HG03432 (cell line): ENCODE results near the gene NOP16.
A peak's percentile ranks its signal among the peaks of the same experiment; 100 is the strongest.
"Not testable (repeated sequence)": the region's sequence is repeated elsewhere in the genome, so short reads cannot be mapped to it uniquely, and the experiment has no call there.

Experiments
- ATAC-seq: cut with Tn5 transposase; IDR thresholded peaks from one replicate; pipeline ENCODE4 v1.9.1; 2021; ENCODE audit warnings: mild to moderate bottlenecking, moderate library complexity; ENCODE audit not compliant: unreplicated experiment

Gene NOP16

DNA sequence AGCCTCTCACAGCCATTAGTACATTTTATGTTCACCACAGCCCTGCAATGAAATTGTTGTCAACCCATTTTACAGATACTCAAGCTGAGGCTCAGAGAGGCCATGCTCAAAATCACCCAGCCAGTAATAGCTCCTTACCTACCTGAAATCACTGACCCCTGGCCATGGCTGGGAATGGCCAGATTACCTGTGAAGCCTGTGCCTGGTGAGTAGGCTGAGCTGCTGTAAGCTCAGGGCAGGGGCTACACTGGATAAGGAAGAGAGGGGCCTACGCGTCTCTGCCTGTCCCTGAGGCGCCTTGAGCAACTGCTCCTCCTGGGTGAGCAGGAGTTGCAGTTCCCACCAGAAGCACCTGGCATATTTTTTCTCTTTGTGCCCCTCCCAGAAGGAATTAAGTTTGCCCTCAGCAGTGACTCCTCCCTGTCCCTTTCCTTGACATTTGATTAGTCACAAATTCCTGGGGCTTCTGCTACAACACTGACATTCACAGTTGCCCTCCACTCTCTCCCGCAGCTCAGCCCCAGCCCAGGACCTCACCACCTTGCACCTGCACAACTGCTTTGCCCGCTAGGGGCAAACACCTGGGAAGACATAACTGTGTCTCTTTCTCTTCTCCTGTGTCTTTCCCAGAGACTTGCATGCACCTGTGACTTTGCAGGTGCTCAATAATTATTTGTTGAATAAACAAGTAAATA lies 22.2 kb upstream of the NOP16 start:
- no peak for ATAC-seq

DNA sequence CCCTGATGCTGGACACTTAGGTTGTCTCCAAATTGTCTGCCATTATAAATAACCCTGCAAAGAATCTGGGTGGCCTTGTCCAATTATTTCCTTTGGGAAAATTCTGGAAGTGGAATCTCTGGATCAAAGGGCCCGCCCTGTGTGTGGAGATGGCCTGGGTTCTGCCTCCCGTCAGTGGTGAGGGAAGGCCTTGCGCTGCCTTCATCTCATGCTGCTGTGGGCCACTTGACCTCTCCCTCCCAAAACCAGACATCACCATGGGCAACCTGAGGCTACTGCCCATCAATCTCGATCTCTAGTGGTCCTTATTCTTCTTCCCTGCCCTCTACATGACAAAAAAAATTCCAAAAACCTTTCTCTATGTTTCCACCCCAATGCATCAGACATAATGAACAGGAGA lies 21.4 kb upstream of the NOP16 start:
- no peak for ATAC-seq

DNA sequence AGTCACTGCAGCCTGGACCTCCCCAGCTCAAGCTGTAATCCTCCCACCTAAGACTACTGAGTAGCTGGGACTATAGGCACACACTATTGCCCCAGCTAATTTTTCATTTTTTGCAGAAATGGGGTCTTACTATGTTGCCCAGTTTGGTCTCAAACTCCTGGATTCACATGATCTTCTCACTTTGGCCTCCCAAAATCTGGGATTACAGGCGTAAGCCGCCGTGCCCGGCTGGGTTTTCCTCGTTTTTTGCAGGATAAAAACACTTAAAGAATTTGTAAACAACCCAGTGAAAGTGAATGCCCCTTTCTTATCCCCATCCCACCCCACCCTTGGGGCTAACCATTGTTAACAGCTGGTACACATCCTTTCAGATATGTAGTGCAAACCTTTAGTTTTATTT lies 20.2 kb upstream of the NOP16 start:
- ATAC-seq = no peak

DNA sequence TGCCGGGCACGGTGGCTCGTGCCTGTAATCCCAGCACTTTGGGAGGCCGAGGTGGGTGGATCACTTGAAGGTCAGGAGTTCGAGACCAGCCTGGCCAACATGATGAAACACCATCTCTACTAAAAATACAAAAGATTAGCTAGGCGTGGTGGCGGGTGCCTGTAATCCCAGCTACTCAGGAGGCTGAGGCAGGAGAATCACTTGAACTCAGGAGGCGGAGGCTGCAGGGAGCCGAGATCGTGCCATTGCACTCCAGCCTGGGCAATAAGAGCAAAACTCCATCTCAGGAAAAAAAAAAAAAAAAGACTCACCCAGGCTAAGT lies 19.8 kb upstream of the NOP16 start:
- ATAC-seq = not testable (repeated sequence)

DNA sequence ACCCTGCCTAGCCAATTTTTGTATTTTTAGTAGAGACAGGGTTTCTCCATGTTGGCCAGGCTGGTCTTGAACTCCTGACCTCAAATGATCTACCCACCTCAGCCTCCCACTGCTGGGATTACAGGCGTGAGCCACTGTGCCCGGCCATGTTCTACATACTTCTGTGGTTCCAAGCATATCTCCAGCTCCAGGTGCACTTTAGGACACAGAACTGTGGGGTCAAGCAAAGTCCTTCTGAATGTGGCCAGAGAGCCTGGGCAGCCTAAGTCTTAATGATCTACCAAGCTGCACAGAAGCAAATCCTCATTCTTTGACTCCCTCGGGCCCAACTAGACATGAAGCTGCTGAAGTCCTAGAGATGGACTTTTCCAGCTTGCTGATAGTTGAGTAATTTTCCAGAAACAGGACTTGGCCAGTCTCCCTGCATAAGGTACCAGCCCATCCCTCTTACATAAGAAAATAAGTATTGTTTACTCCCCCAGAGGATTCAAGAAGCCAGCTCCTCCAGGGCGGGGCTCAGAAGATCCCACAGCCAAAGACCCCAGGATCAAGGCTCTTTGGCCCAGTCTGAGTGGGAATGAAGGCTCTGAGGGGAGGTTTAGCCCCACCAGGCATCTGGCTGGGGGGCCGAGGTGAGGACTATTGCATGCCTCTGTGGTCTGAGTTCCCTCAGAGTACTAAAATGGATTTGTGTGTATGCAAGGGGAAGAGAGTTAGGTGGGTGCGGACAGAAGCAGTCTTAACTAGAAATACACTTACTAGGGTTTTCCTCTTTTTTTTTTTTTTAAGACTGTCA lies 19.3 kb upstream of the NOP16 start:
- ATAC-seq = no peak

DNA sequence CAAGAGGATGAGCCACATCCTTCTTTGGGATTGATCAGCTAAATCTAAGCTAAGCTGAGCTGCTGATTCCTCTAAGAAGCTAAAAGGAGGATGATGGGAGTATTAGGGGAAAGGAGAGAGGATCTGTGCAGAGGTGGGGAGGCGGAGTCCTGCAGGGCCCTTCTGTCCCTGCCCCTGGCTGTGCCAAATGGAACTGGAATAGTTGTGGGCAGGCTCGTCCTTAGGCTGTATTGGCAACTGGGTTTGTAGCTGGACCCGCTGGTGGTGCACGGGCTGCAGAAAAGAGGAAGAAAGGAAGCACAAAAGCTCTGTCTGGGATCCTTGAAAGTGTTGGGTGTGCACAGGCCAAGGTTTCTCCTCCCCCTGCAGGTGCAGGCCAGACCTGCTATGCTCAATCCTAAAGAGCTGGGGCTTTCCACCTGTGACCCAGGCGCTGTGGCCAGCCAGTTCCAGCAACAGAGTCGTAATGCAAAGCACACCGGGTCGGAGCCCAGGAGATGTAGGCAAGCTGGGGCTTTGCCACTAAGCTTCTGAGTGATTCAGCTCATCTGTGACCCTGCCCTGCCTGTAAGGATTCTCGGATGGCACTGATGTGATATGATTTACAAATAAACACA lies 18.1 kb upstream of the NOP16 start:
- no peak for ATAC-seq

- no peak for ATAC-seq
Measured at GRCh38 chr5:176405656-176406435, 17.4 kb upstream of the NOP16 start.

DNA sequence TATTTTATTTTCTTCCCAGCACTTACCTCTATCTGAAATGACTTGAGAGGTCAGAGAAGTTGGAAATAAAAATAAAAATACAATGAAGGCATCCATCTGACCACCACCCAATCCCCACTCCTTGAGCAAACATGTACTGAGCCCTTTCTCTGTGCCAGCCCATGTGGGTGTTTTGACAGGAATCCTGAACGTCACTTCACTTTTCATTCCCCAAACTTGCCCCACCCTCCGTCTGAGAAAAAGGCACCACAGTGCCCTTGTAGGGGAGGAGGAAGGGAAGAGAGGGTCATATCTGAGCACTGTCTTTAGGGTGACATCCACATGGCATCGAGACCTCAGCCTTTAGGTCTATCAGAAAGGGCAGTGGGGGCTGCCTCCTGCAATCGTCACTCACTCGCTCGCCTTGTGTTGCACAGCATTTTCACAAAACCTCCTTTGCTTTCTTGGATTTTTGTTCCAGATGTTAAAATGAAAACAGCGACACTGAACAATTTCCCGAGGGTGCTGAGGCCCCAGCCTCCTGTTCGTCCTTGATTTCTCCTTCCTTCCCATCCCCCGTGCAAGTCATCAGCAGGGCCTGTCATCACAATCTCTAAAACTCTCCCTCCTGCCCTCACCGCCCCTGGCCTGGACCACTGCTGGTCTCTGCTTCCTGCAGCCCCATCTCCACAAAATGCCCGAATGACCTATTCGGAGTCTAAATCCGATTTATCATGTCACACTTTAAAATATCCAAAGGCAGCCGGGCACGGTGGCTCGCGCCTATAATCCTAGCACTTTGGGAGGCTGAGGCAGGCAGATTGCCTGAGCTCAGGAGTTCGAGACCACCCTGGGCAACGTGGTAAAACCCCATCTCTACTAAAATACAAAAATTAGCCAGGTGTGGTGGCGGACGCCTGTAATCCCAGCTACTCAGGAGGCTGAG lies 13.1 kb upstream of the NOP16 start:
- no peak for ATAC-seq

DNA sequence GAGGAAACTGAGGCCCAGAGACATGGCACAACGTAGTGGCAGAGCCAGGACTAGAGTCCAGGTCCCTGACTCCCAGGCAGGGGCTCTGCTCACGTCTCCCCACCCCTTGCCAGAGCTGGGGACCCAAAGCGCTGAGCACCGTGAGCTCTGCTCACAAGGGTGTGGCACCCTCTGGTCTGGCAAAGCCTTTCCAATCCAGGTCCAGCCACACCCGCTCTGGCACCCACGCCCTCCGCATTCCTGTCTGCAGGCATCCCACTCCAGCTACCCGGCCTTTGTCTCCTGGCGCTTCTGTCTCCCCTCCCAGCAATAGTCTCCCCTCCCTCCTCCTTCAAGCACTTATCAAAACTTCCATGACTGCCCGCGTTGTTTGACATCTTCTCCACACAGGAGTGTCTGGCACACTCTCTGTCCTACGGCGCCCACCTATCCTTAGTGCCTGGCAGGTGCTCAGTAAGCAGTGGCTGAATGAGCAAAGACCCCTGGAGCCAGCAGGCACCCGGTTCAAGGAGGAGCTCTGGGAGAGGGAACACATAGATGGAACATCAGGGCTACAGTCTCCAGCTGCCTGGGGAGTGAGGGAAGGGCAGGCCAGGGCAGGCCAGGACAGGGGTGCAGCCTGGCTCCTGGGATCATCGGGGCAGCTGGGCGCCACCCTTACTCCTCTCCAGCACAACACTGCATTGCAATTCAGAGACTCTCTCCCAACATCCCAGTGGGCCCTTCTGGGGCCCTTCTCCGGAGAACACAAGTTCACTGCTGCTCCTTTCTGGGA lies 12.2 kb upstream of the NOP16 start:
- ATAC-seq = no peak

DNA sequence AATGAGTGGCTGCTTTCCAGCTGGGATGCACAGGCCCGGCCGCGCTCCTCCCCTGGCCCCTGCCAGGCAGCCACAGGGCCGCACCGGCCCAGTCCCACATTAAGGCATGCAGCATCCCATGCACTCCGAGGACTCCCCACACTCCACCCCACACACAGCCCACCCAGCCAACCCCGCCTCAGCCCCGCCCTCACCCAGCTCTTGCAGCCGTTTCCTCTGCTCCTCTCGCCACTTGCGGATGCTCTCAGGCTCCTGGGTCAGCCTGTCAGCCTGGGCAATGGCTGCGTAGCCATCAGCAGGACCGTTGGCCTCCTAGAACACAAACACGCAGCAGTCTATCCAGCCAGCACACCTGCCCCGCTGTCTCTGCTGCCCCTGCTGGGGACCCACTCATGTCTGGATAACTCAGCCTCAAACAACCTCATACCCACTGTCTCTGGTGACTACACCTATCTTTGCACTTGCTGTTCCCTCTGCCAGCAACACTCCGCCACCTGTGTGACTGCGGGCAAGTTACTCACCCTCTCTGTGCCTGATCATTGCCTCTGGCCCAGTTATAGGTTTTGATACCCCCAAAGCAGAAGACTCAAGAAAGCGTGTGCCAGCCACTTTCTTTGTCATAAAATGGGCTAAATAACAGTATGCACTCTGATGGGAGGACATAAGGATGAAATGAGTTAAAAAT lies 9.5 kb upstream of the NOP16 start:
- no peak for ATAC-seq

DNA sequence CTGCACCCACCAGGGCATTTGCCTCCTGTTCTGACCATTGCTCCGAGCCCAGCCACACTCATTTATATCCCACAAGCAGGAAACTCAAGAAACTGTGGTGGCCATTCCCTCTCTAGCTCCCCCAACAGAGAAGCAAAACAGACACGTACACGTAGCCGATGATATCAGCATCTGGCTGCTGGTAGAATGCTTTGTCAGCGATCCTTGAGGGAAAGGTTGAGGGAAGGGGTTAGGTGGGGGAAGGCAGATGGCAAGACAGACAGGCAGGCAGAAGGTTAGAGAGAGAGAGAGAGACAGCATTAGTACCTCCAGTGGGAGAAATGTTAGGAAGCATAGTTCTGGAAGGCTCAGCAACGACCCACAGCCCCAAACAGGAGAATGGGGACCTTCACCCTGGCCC lies 7.9 kb upstream of the NOP16 start:
- ATAC-seq = no peak

- no peak for ATAC-seq
Measured at GRCh38 chr5:176394881-176395675, 6.7 kb upstream of the NOP16 start.

GRCh38 chr5:176394096-176394495 lies 5.7 kb upstream of the NOP16 start:
- ATAC-seq = no peak

- no peak for ATAC-seq
Measured at GRCh38 chr5:176392526-176392925, 4.1 kb upstream of the NOP16 start.

- ATAC-seq = no peak
Measured at GRCh38 chr5:176391999-176392398, 3.6 kb upstream of the NOP16 start.

DNA sequence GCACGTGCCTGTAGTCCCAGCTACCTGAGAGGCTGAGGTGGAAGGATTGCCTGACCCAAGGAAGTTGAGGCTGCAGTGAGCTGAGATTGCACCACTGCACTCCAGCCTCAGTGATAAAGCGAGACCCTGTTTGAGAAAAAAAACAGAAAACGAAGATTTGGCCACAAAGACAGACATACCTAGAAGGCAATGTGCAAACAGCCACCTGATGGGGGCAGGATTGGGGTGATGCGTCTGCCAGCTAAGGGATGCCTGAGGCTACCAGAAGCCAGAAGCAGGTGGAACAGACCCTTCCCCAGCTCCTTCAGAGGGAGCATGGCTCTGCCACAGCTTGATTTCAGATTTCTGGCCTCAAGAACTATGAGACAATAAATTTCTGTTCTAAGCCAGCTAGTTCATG lies 3.1 kb upstream of the NOP16 start:
- no peak for ATAC-seq

- peak; percentile 37 for ATAC-seq
Measured at GRCh38 chr5:176389135-176390123, 1.0 kb upstream of the NOP16 start.
